Measurements from ENCODE around the gene ANKHD1. TPM values are rescaled to one million over a fixed set of nuclear protein-coding genes. Genes with fewer than 3 reads are reported as not detected.

ANKHD1 gene
- total RNA-seq, 3 donors from 2014 or later (not counting 1 experiment from before 2014, with no cell fraction given), result 225 to 239 (median 230) TPM

GRCh38 chr5:140546851-140547507 is 145.3 kb downstream of the ANKHD1 start:
- DNase-seq (no peak), ATAC-seq (peak in 1 of 3 donors; percentile 0)
- H3K9me3 Mint-ChIP-seq, result no peaks in the 10 kb centered on the region
- 78% methylated on average over 13 of the region's 13 CpGs for WGBS (ENCODE audit: insufficient coverage)
- Histone ChIP-seq H3K4me1 (ENCODE audit: control insufficient read depth, insufficient read depth, low read length) (peaks cover 30% of the 10 kb centered on the region), H3K27ac (ENCODE audit: low read length) (peak overlapping the region; percentile 81), H3K27me3 (ENCODE audit: control insufficient read depth, insufficient read depth, low read length) (no peaks in the 10 kb centered on the region), H3K4me3 (ENCODE audit: low read length) (peak overlapping the region; percentile 60), H3K36me3 (ENCODE audit: control insufficient read depth, insufficient read depth, low read length) (peaks cover 36% of the 10 kb centered on the region), H3K9me3 (ENCODE audit: control insufficient read depth, insufficient read depth, low read length) (no peaks in the 10 kb centered on the region)
- peaks cover 11% of the 10 kb centered on the region for H3K36me3 Mint-ChIP-seq
- intact Hi-C loops (cut with micrococcal nuclease), result loop anchor here (1.0 to 5.0 kb wide), 5 partner anchors 10 to 155 kb away; partner anchors contain the start of genes ANKHD1, APBB3, SLC35A4 and SRA1
- H3K4me1 Mint-ChIP-seq, result peaks cover 26 to 28% of the 10 kb centered on the region in 2 donors
- TF ChIP-seq, protein P1, sequence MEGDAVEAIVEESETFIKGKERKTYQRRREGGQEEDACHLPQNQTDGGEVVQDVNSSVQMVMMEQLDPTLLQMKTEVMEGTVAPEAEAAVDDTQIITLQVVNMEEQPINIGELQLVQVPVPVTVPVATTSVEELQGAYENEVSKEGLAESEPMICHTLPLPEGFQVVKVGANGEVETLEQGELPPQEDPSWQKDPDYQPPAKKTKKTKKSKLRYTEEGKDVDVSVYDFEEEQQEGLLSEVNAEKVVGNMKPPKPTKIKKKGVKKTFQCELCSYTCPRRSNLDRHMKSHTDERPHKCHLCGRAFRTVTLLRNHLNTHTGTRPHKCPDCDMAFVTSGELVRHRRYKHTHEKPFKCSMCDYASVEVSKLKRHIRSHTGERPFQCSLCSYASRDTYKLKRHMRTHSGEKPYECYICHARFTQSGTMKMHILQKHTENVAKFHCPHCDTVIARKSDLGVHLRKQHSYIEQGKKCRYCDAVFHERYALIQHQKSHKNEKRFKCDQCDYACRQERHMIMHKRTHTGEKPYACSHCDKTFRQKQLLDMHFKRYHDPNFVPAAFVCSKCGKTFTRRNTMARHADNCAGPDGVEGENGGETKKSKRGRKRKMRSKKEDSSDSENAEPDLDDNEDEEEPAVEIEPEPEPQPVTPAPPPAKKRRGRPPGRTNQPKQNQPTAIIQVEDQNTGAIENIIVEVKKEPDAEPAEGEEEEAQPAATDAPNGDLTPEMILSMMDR (IDR thresholded peaks at IDR 0.05), result no peak
- H3K27ac Mint-ChIP-seq, result peak overlapping the region; percentile 87 to 95
- H3K4me3 Mint-ChIP-seq, result peak overlapping the region; percentile 86
- no peaks in the 10 kb centered on the region for H3K27me3 Mint-ChIP-seq (ENCODE audit: low read depth in 2 of 2)

- TF ChIP-seq, protein P1 (IDR thresholded peaks at IDR 0.05), result peak; percentile 65
Observed at GRCh38 chr5:140547508-140548299, 146.1 kb downstream of the ANKHD1 start, which contains the start of gene EIF4EBP3. EIF4EBP3 (plus strand) TSS chr5:140547662; CDS start chr5:140547738, 76 bp downstream.

DNA sequence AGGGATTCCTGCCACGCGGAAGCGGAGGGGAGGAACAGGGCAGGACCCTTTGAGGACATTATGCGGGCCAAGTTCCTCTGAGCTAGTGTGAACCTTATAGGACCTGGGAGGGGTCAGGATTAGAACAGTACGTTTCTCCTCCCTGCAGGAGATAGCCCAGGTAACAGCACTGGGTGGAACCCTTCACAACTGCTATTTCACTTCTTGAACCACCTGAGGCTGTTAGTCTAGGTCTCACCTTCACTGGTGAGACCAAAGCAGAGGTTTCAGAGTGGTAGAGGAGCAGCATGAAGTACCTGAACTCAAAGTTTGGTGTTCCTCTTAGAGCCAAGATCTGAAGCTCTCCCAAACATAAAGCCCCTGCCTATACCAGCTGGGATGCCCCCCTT is 146.7 kb downstream of the ANKHD1 start:
- peaks cover 32% of the 10 kb centered on the region for H3K36me3 ChIP-seq (ENCODE audit: control insufficient read depth, insufficient read depth, low read length)
- intact Hi-C loops (cut with micrococcal nuclease), result loop anchor here (5.0 kb wide), 1 partner anchor 154 kb away; the partner anchor contains the start of gene ZMAT2
- H3K9me3 Mint-ChIP-seq, result no peaks in the 10 kb centered on the region
- H3K4me1 Mint-ChIP-seq, result peaks cover 33 to 34% of the 10 kb centered on the region in 2 donors
- peak overlapping the region; percentile 60 for H3K4me3 ChIP-seq (ENCODE audit: low read length)
- no peaks in the 10 kb centered on the region for H3K27me3 ChIP-seq (ENCODE audit: control insufficient read depth, insufficient read depth, low read length)
- H3K4me3 Mint-ChIP-seq, result peak overlapping the region; percentile 86
- TF ChIP-seq, protein P1 (IDR thresholded peaks at IDR 0.05), result no peak
- 19% methylated on average over 5 of the region's 5 CpGs for WGBS (ENCODE audit: insufficient coverage)
- no peaks in the 10 kb centered on the region for H3K9me3 ChIP-seq (ENCODE audit: control insufficient read depth, insufficient read depth, low read length)
- H3K27me3 Mint-ChIP-seq (ENCODE audit: low read depth in 2 of 2), result no peaks in the 10 kb centered on the region
- H3K27ac Mint-ChIP-seq, result peak overlapping the region; percentile 87 to 95
- peaks cover 30% of the 10 kb centered on the region for H3K4me1 ChIP-seq (ENCODE audit: control insufficient read depth, insufficient read depth, low read length)
- DNase-seq, result no peak
- ATAC-seq, result no peak
- H3K36me3 Mint-ChIP-seq, result peaks cover 11% of the 10 kb centered on the region
- peak overlapping the region; percentile 81 for H3K27ac ChIP-seq (ENCODE audit: low read length)

More at GRCh38 chr5:140547508-140548299, 146.1 kb downstream of the ANKHD1 start, which contains the start of gene EIF4EBP3:
- 1% methylated on average over 52 of the region's 52 CpGs for WGBS (ENCODE audit: insufficient coverage)
- Mint-ChIP-seq H3K4me1 (peaks cover 27 to 28% of the 10 kb centered on the region in 2 donors), H3K9me3 (no peaks in the 10 kb centered on the region), H3K36me3 (peaks cover 11% of the 10 kb centered on the region), H3K27me3 (ENCODE audit: low read depth in 2 of 2) (no peaks in the 10 kb centered on the region), H3K27ac (peak within 1 kb of the TSS; percentile 87 to 95), H3K4me3 (peak within 1 kb of the TSS; percentile 86)
- Histone ChIP-seq H3K27ac (ENCODE audit: low read length) (peak within 1 kb of the TSS; percentile 81), H3K9me3 (ENCODE audit: control insufficient read depth, insufficient read depth, low read length) (no peaks in the 10 kb centered on the region), H3K4me1 (ENCODE audit: control insufficient read depth, insufficient read depth, low read length) (peaks cover 30% of the 10 kb centered on the region), H3K27me3 (ENCODE audit: control insufficient read depth, insufficient read depth, low read length) (no peaks in the 10 kb centered on the region), H3K36me3 (ENCODE audit: control insufficient read depth, insufficient read depth, low read length) (peaks cover 35% of the 10 kb centered on the region), H3K4me3 (ENCODE audit: low read length) (peak within 1 kb of the TSS; percentile 60)
- ATAC-seq, result peak; percentile 97 to 99 (median 98)
- intact Hi-C loops (cut with micrococcal nuclease), result loop anchor here (1.0 to 5.0 kb wide), 5 partner anchors 10 to 155 kb away; partner anchors contain the start of genes ANKHD1, APBB3, SLC35A4 and SRA1
- peak; percentile 89 to 95 for DNase-seq

Measured in natural killer cell (primary cell).